ENCODE data around the gene TGOLN2. TPM values are rescaled to one million over a fixed set of nuclear protein-coding genes. Genes with fewer than 3 reads are reported as not detected.
A peak's percentile ranks its signal among the peaks of the same experiment; 100 is the strongest.

The TGOLN2 gene
- total RNA-seq, 4 donors from 2014 or later: 62.0 to 106 (median 89.4) TPM

- no peak for DNase-seq
Observed at GRCh38 chr2:85283641-85284040, 44.1 kb downstream of the TGOLN2 start.

DNA sequence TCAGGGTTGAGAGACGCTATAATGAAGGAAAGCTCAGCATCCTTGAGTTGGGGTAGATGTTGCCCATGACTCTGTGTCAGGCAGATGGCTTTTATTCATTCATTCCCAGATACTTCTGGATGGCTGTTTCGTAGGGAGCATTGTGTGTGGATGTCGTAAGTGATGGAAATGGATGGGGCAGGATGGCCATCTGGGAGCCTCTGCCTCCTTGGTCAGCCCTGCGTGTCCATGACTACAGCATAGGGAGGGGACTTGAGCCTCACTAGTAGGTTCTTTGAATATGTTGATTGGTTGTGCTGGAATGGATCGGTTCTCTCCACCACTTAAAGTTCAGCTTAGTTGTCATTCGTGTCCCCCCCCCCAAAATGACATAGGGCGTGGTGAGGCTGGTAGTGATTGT is 44.9 kb downstream of the TGOLN2 start:
- Histone ChIP-seq H3K27me3 (no peaks in the 10 kb centered on the region), H3K27ac (no peak overlapping the region), H3K9me3 (no peaks in the 10 kb centered on the region), H3K4me1 (peaks cover 0 to 6% of the 10 kb centered on the region in 2 donors), H3K36me3 (no peaks in the 10 kb centered on the region), H3K4me3 (no peak overlapping the region)
- DNase-seq: no peak
- intact Hi-C loops (cut with DNase I; ENCODE audit: low total_unique reads): no loop called here
- no peak for TF ChIP-seq POLR2A (IDR thresholded peaks at IDR 0.05)
- TF ChIP-seq, protein P1, sequence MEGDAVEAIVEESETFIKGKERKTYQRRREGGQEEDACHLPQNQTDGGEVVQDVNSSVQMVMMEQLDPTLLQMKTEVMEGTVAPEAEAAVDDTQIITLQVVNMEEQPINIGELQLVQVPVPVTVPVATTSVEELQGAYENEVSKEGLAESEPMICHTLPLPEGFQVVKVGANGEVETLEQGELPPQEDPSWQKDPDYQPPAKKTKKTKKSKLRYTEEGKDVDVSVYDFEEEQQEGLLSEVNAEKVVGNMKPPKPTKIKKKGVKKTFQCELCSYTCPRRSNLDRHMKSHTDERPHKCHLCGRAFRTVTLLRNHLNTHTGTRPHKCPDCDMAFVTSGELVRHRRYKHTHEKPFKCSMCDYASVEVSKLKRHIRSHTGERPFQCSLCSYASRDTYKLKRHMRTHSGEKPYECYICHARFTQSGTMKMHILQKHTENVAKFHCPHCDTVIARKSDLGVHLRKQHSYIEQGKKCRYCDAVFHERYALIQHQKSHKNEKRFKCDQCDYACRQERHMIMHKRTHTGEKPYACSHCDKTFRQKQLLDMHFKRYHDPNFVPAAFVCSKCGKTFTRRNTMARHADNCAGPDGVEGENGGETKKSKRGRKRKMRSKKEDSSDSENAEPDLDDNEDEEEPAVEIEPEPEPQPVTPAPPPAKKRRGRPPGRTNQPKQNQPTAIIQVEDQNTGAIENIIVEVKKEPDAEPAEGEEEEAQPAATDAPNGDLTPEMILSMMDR (IDR thresholded peaks at IDR 0.05): no peak

More at GRCh38 chr2:85283641-85284040, 44.1 kb downstream of the TGOLN2 start:
- intact Hi-C loops (cut with DNase I; ENCODE audit: low total_unique reads): no loop called here
- Histone ChIP-seq H3K36me3 (no peaks in the 10 kb centered on the region), H3K4me3 (no peak overlapping the region), H3K27me3 (no peaks in the 10 kb centered on the region), H3K27ac (no peak overlapping the region), H3K4me1 (no peaks in the 10 kb centered on the region), H3K9me3 (no peaks in the 10 kb centered on the region)
- TF ChIP-seq POLR2A (IDR thresholded peaks at IDR 0.05): no peak
- TF ChIP-seq, protein P1 (IDR thresholded peaks at IDR 0.05): no peak

- TF ChIP-seq, protein P1 (IDR thresholded peaks at IDR 0.05): no peak
- TF ChIP-seq POLR2A (IDR thresholded peaks at IDR 0.05): no peak
- H3K27me3 ChIP-seq: no peaks in the 10 kb centered on the region
- H3K9me3 ChIP-seq: no peaks in the 10 kb centered on the region
- no peak overlapping the region for H3K27ac ChIP-seq
- peaks cover 0 to 14% of the 10 kb centered on the region in 2 donors for H3K4me1 ChIP-seq
- intact Hi-C loops (cut with DNase I; ENCODE audit: low total_unique reads): no loop called here
- no peaks in the 10 kb centered on the region for H3K36me3 ChIP-seq
- H3K4me3 ChIP-seq: no peak overlapping the region
- no peak for DNase-seq
Observed at GRCh38 chr2:85281553-85281952, 46.2 kb downstream of the TGOLN2 start.

GRCh38 chr2:85278361-85278760 is 49.4 kb downstream of the TGOLN2 start:
- Histone ChIP-seq H3K27ac (peak overlapping the region; percentile 72 to 73), H3K4me1 (peaks cover 5 to 25% of the 10 kb centered on the region in 2 donors), H3K9me3 (no peaks in the 10 kb centered on the region), H3K27me3 (no peaks in the 10 kb centered on the region), H3K4me3 (no peak overlapping the region), H3K36me3 (no peaks in the 10 kb centered on the region)
- intact Hi-C loops (cut with DNase I; ENCODE audit: low total_unique reads): no loop called here
- no peak for TF ChIP-seq POLR2A (IDR thresholded peaks at IDR 0.05)
- TF ChIP-seq, protein P1 (IDR thresholded peaks at IDR 0.05): no peak
- DNase-seq: no peak

DNA sequence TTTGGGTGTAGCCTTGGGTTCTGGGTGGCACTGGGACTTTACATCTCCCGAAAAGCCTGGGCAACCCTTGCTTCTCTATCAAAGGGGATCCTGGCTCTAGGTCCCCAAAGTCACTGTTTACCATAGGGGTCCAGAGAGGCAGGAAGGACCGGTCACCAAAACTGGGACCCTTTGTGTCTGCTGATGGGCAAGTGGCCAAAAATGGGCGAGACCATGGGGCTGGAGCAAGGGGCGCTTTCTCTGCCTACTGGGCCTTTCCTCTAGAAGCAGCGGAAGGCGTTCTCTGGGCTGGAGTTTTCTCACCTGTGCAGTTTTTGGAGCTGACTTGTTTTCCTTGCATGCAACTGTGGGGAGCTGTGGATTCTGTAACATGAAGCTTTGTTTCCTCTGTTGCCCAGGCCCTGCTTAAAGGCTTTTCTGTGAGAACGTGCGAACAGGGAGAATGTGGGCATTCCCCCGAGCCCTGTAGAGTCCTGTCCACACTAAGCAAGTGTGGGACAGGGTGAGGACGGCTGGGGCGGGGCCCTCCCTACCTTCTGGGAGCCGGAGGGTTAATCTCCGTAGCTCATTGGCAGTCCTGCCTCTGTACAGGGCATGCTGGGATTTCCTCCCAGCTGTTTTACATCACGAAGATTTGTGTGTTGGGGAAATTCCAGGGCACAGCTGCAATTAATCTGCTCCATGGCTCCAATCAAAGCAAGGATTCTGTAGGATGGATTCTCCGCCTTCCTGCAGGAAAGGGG is 50.2 kb downstream of the TGOLN2 start:
- no peaks in the 10 kb centered on the region for H3K27me3 ChIP-seq
- H3K36me3 ChIP-seq: no peaks in the 10 kb centered on the region
- peak overlapping the region in 1 of 2 donors; percentile 1 for H3K4me3 ChIP-seq
- intact Hi-C loops (cut with DNase I; ENCODE audit: low total_unique reads): no loop called here
- H3K27ac ChIP-seq: peak overlapping the region; percentile 72 to 73
- peak; percentile 65 to 73 for DNase-seq
- peaks cover 5 to 25% of the 10 kb centered on the region in 2 donors for H3K4me1 ChIP-seq
- H3K9me3 ChIP-seq: no peaks in the 10 kb centered on the region
- TF ChIP-seq, protein P1 (IDR thresholded peaks at IDR 0.05): no peak
- no peak for TF ChIP-seq POLR2A (IDR thresholded peaks at IDR 0.05)

All from uterus (tissue), 4 donors.